ENCODE results near the gene MTMR10.

MTMR10 gene

DNA sequence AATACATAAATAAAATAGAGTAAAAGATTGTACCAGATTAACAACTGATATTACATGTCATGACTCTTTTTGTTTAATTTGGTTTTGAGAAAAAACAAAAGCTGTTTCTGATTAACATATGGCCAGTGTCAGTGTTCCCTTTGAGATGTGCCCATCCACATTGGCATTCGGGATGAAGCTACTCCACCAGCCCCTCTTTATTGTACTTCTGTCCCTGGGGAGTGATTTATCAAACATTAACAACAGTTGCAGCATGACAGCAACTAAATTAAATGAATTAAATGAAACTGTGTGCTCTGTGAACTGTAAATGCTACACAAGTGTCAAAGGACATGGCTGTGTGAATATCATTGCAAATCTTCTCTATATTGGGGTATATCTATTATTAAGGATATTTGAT, 25.9 kb upstream of the MTMR10 start:
- Histone ChIP-seq H3K4me3 (ENCODE audit: low read depth, low read length) (no peak overlapping the region), H3K27me3 (peaks cover 15% of the 10 kb centered on the region), H3K9me3 (no peaks in the 10 kb centered on the region), H3K4me1 (peaks cover 3% of the 10 kb centered on the region; the same call in 1 of the 2 replicates), H3K36me3 (no peaks in the 10 kb centered on the region)
- TF ChIP-seq, protein P1, sequence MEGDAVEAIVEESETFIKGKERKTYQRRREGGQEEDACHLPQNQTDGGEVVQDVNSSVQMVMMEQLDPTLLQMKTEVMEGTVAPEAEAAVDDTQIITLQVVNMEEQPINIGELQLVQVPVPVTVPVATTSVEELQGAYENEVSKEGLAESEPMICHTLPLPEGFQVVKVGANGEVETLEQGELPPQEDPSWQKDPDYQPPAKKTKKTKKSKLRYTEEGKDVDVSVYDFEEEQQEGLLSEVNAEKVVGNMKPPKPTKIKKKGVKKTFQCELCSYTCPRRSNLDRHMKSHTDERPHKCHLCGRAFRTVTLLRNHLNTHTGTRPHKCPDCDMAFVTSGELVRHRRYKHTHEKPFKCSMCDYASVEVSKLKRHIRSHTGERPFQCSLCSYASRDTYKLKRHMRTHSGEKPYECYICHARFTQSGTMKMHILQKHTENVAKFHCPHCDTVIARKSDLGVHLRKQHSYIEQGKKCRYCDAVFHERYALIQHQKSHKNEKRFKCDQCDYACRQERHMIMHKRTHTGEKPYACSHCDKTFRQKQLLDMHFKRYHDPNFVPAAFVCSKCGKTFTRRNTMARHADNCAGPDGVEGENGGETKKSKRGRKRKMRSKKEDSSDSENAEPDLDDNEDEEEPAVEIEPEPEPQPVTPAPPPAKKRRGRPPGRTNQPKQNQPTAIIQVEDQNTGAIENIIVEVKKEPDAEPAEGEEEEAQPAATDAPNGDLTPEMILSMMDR (IDR thresholded peaks at IDR 0.05; ENCODE audit: low read depth, low read length): no peak
- no peak for DNase-seq

DNA sequence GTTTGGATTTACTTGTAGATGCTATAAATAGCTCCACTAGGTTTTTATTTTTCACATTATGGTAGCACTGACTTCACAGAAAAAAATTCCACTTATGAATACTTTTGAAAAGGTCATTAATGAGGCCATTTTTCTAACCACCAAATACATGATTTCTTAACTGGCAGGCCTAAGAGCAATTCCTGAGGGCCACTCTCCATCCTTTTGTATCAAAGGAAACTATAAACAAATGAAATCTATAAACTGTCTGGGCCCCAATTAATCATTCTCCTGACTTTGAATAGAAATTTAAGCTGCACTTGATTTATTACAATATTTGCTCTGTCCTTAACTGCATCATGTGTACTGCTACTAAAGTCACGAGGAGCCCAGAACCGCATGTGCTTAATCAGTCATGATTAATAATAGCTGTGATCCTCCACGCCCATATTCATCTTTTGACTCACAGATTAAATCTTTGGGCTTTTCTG, 25.1 kb upstream of the MTMR10 start:
- no peak for DNase-seq
- H3K27me3 ChIP-seq: peaks cover 15% of the 10 kb centered on the region
- no peaks in the 10 kb centered on the region for H3K36me3 ChIP-seq
- no peaks in the 10 kb centered on the region for H3K9me3 ChIP-seq
- H3K4me1 ChIP-seq: peaks cover 3% of the 10 kb centered on the region; the same call in 1 of the 2 replicates
- TF ChIP-seq, protein P1 (IDR thresholded peaks at IDR 0.05; ENCODE audit: low read depth, low read length): no peak
- H3K4me3 ChIP-seq (ENCODE audit: low read depth, low read length): no peak overlapping the region

DNA sequence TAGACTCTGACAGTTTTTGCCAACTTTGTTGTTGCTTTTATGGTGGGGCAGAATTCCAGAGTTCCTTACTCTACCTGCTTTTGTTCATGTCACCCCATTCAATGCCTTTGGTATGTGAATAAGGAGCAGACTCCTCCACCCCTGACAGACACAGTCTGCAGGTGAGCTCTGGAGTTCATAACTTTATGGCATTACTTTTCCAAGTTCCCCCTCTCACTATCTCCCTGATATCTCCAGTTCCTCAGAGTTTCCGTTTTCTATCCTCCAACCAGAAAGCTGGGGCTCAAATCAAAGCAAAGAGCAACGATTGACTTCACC, 23.1 kb upstream of the MTMR10 start:
- peaks cover 3% of the 10 kb centered on the region; the same call in 1 of the 2 replicates for H3K4me1 ChIP-seq
- TF ChIP-seq, protein P1 (IDR thresholded peaks at IDR 0.05; ENCODE audit: low read depth, low read length): no peak
- H3K4me3 ChIP-seq (ENCODE audit: low read depth, low read length): no peak overlapping the region
- H3K9me3 ChIP-seq: no peaks in the 10 kb centered on the region
- H3K36me3 ChIP-seq: no peaks in the 10 kb centered on the region
- H3K27me3 ChIP-seq: peaks cover 24% of the 10 kb centered on the region
- no peak for DNase-seq

DNA sequence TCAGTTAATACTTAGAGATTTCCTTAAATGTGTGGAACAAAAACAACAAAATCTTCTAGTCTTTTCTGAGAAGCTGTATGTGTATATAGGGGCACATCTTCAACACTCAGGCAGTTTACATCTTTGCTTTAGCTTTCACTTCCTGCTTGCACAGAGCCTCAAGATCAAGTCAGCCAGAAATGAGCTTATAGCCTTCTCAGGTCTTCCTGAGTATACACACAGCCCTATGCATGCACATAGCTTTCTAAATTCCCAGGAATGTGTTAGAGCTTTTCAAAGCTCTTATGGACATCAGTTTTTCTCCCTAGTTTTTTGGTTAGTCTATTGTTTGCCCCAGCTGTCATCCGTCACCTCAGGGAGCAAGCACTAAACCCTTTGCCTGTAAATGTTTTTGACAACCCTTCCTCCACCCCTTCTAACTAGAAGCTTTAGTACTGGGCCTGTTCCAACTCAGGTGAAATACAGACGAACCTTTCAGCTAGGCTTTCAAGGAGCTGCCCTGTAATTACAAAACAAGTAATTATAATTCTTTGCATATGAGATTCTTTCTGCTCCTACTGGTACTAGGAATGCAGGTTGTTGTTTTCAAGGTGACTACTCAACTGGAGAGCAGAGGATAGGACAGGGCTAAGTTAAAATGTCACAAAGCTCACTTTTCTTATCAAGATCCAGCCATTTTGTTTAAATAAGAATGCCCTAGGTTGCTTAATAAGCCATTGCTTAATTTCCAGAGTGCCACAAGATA, 22.6 kb upstream of the MTMR10 start:
- no peaks in the 10 kb centered on the region for H3K9me3 ChIP-seq
- no peak for DNase-seq

DNA sequence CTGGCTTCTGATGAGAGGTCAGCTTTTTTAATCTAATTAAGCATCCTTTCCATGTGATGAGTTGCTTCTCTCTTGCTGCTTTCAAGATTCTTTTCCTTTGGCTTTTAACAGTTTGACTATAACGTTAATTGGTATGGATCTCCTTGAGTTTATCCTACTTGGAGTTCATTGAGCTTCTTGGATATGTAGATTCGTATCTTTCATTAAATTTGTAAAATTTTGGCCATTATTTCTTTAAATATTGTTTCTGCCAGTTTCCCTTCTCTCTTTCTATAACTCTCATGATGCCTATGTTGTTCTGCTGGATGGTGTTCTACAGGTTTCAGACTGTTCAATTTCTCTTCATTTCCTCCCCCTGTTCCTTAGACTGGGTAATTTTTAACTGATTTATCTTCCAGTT, 21.0 kb upstream of the MTMR10 start:
- Histone ChIP-seq H3K36me3 (no peaks in the 10 kb centered on the region), H3K4me3 (ENCODE audit: low read depth, low read length) (no peak overlapping the region), H3K27me3 (peaks cover 36% of the 10 kb centered on the region), H3K4me1 (peaks cover 3% of the 10 kb centered on the region; the same call in 1 of the 2 replicates), H3K9me3 (no peaks in the 10 kb centered on the region)
- no peak for DNase-seq
- TF ChIP-seq, protein P1 (IDR thresholded peaks at IDR 0.05; ENCODE audit: low read depth, low read length): no peak

More for the DNA sequence above, 22.6 kb upstream of the MTMR10 start:
- Histone ChIP-seq H3K27me3 (peaks cover 24% of the 10 kb centered on the region), H3K4me3 (ENCODE audit: low read depth, low read length) (no peak overlapping the region), H3K36me3 (no peaks in the 10 kb centered on the region), H3K4me1 (peaks cover 3% of the 10 kb centered on the region; the same call in 1 of the 2 replicates)
- TF ChIP-seq, protein P1 (IDR thresholded peaks at IDR 0.05; ENCODE audit: low read depth, low read length): no peak

DNA sequence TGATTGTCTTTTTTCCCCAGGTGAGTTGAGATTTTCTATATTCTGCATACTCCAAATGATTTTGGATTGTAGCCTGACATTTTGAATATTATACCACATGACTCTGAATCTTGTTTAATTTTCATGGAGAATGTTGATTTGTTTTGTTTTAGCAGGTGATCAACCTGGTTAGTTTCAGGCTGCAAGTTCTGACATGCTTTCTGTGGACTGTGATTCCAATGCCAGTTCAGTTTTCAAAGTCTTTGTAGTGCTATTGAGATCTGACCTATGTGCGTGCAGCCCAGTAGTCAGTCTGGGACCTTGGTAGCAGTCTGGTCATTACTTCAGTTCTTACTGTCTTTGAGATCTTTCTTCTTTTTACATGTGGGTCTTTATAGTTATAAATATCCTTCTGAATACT, 18.6 kb upstream of the MTMR10 start:
- TF ChIP-seq, protein P1 (IDR thresholded peaks at IDR 0.05; ENCODE audit: low read depth, low read length): no peak
- Histone ChIP-seq H3K4me3 (ENCODE audit: low read depth, low read length) (no peak overlapping the region), H3K4me1 (no peaks in the 10 kb centered on the region), H3K9me3 (no peaks in the 10 kb centered on the region), H3K36me3 (no peaks in the 10 kb centered on the region), H3K27me3 (peaks cover 46% of the 10 kb centered on the region)
- DNase-seq: no peak

Data from BE2C (cell line).